ENCODE data around the gene FOSB. TPM values are rescaled to one million over a fixed set of nuclear protein-coding genes. Genes with fewer than 3 reads are reported as not detected.

FOSB gene
- total and polyA plus RNA-seq, 2 experiments from 2014 or later = 0.55 to 1.9 TPM

DNA sequence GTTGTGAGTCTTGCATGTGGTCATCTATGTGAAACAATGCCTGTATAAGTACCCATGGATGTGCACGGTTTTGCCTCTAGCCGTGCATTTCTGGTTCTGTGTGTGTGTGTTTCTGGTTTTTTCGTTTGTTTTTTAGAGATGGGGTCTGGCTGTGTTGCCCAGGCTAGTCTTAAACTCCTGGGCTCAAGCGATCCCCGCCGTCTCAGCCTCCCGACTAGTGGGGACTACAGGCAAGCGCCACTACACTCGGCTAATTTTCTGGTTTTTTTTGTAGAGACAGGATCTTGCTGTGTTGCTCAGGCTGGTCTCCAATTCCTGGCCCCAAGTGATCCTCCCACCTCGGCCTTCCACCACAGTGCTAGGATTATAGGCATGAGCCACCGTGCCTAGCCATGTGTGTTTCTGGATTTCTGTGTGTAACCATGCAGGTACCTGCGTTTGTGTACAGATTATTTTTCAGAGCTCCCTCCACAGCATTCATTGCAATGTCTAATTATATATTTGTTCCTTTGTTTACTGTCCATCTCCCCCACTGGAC, 15.9 kb upstream of the FOSB start:
- H3K36me3 Mint-ChIP-seq (ENCODE audit: low read depth) = no peaks in the 10 kb centered on the region; the same call in 2 of the 3 replicates
- Histone ChIP-seq H2AFZ (no peak overlapping the region), H3F3A (replicated peaks; ENCODE audit: low read depth) (peaks cover 26% of the 10 kb centered on the region), H4K20me1 (replicated peaks; ENCODE audit: insufficient read depth) (no peaks in the 10 kb centered on the region), H3K9me2 (ENCODE audit: insufficient read depth) (no peaks in the 10 kb centered on the region), H3K4me2 (no peak overlapping the region), H3K79me2 (replicated peaks; ENCODE audit: insufficient read depth) (no peaks in the 10 kb centered on the region), H3K4me1 (ENCODE audit: insufficient read depth) (peaks cover 8% of the 10 kb centered on the region; the same call in 1 of the 2 replicates), H3K27me3 (ENCODE audit: insufficient read depth) (peaks cover 41% of the 10 kb centered on the region), H3K27ac (ENCODE audit: low read depth) (no peak overlapping the region), H3K36me3 (ENCODE audit: insufficient read depth) (no peaks in the 10 kb centered on the region), H3K4me3 (no peak overlapping the region)
- peaks cover 23% of the 10 kb centered on the region for H3K4me1 Mint-ChIP-seq
- peaks cover 41% of the 10 kb centered on the region for H3K27me3 Mint-ChIP-seq (ENCODE audit: insufficient read depth, low read depth, poor library complexity)
- H3K9me3 Mint-ChIP-seq = peaks cover 10% of the 10 kb centered on the region
- peak overlapping the region; percentile 79 for H3K4me3 Mint-ChIP-seq
- TF ChIP-seq, protein P1, sequence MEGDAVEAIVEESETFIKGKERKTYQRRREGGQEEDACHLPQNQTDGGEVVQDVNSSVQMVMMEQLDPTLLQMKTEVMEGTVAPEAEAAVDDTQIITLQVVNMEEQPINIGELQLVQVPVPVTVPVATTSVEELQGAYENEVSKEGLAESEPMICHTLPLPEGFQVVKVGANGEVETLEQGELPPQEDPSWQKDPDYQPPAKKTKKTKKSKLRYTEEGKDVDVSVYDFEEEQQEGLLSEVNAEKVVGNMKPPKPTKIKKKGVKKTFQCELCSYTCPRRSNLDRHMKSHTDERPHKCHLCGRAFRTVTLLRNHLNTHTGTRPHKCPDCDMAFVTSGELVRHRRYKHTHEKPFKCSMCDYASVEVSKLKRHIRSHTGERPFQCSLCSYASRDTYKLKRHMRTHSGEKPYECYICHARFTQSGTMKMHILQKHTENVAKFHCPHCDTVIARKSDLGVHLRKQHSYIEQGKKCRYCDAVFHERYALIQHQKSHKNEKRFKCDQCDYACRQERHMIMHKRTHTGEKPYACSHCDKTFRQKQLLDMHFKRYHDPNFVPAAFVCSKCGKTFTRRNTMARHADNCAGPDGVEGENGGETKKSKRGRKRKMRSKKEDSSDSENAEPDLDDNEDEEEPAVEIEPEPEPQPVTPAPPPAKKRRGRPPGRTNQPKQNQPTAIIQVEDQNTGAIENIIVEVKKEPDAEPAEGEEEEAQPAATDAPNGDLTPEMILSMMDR (conservative IDR thresholded peaks at IDR 0.05; ENCODE audit: low read depth in 2 of 2) = no peak
- TF ChIP-seq EZH2phosphoT487 (IDR thresholded peaks at IDR 0.05; ENCODE audit: unreplicated experiment) (no peak), POLR2AphosphoS5 (IDR thresholded peaks at IDR 0.05; ENCODE audit: low read depth) (no peak)
- TF ChIP-seq, protein P2, sequence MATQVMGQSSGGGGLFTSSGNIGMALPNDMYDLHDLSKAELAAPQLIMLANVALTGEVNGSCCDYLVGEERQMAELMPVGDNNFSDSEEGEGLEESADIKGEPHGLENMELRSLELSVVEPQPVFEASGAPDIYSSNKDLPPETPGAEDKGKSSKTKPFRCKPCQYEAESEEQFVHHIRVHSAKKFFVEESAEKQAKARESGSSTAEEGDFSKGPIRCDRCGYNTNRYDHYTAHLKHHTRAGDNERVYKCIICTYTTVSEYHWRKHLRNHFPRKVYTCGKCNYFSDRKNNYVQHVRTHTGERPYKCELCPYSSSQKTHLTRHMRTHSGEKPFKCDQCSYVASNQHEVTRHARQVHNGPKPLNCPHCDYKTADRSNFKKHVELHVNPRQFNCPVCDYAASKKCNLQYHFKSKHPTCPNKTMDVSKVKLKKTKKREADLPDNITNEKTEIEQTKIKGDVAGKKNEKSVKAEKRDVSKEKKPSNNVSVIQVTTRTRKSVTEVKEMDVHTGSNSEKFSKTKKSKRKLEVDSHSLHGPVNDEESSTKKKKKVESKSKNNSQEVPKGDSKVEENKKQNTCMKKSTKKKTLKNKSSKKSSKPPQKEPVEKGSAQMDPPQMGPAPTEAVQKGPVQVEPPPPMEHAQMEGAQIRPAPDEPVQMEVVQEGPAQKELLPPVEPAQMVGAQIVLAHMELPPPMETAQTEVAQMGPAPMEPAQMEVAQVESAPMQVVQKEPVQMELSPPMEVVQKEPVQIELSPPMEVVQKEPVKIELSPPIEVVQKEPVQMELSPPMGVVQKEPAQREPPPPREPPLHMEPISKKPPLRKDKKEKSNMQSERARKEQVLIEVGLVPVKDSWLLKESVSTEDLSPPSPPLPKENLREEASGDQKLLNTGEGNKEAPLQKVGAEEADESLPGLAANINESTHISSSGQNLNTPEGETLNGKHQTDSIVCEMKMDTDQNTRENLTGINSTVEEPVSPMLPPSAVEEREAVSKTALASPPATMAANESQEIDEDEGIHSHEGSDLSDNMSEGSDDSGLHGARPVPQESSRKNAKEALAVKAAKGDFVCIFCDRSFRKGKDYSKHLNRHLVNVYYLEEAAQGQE (IDR thresholded peaks at IDR 0.05; ENCODE audit: unreplicated experiment) = no peak
- ATAC-seq (no peak), DNase-seq (ENCODE audit: low spot score) (no peak)
- no peak overlapping the region for H3K27ac Mint-ChIP-seq

DNA sequence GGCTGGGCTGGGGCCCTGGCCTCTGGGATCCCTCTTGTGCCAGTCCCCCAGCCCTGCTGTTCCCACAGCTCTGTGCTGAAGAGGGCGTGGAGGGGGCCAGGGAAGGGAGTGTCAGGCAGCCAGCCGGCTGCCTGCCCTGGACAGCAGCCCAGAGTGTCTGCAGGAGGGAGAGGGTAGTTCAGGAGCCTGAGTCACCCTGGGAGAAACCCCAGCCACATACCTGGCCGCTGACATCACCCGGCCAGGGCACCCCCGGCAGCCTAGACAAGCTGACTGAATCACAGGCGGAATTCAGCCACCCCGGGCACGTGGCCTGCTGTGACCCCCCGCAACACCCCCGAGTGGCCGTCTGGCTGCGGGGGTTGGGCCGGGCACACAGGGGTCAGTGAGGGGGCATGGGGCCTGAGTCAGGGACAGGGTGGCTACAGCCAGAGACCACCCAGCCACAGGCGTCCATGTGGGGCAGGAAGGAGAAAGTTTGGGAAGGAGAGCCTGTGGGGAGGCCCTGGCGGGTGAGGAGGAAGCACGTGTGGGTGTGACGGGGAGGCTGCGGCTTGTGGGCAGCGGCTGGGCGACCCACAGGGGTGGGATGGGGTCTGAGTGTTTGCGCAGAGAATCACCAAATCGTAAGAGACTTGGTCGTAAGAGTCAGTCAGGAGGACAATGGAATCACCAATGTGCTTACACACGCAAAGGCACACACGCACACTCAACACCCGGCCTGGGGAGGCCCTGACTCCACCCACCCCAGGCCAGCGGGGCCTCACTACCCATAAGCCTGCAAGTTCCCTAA, 11.9 kb upstream of the FOSB start:
- peaks cover 20% of the 10 kb centered on the region; the same call in 1 of the 2 replicates for H3F3A ChIP-seq (replicated peaks; ENCODE audit: low read depth)
- peak overlapping the region; percentile 97 for H2AFZ ChIP-seq
- H4K20me1 ChIP-seq (replicated peaks; ENCODE audit: insufficient read depth) = no peaks in the 10 kb centered on the region
- H3K79me2 ChIP-seq (replicated peaks; ENCODE audit: insufficient read depth) = no peaks in the 10 kb centered on the region
- H3K9me2 ChIP-seq (ENCODE audit: insufficient read depth) = no peaks in the 10 kb centered on the region
- H3K36me3 ChIP-seq (ENCODE audit: insufficient read depth) = no peaks in the 10 kb centered on the region
- 0 out of 2 replicates have a peak overlapping the region, but pooled peaks have one; percentile 59 for H3K27ac ChIP-seq (ENCODE audit: low read depth)
- H3K4me1 ChIP-seq (ENCODE audit: insufficient read depth) = peaks cover 4% of the 10 kb centered on the region; the same call in 1 of the 2 replicates
- H3K4me1 Mint-ChIP-seq = peaks cover 17% of the 10 kb centered on the region
- TF ChIP-seq ZNF331 (CRISPR knock-in tag; IDR thresholded peaks at IDR 0.05; ENCODE audit: low read depth) = no peak
- TF ChIP-seq CREB1 (CRISPR knock-in tag; IDR thresholded peaks at IDR 0.05; ENCODE audit: low read depth) = peak; percentile 61; the same call in 1 of the 2 replicates
- H3K27me3 ChIP-seq (ENCODE audit: insufficient read depth) = peaks cover 16% of the 10 kb centered on the region
- ATAC-seq (peak; percentile 93), DNase-seq (ENCODE audit: low spot score) (peak; percentile 91)
- H3K27ac Mint-ChIP-seq = peak overlapping the region; percentile 88; the same call in 1 of the 2 replicates
- peak overlapping the region; percentile 27; the same call in 1 of the 2 replicates for H3K4me3 ChIP-seq
- H3K4me2 ChIP-seq = peak overlapping the region; percentile 72; the same call in 1 of the 2 replicates
- H3K9me3 Mint-ChIP-seq = peaks cover 10% of the 10 kb centered on the region
- no peaks in the 10 kb centered on the region; the same call in 2 of the 3 replicates for H3K36me3 Mint-ChIP-seq (ENCODE audit: low read depth)
- no peak overlapping the region for H3K4me3 Mint-ChIP-seq
- H3K27me3 Mint-ChIP-seq (ENCODE audit: insufficient read depth, low read depth, poor library complexity) = peaks cover 27% of the 10 kb centered on the region

Data from GM23338 (cell line).